ENCODE data around the gene TTLL12.

TTLL12 gene

GRCh38 chr22:43186272-43187170 is at the start of gene TTLL12:
TSS of gene TTLL12 (minus strand) at chr22:43187134. CDS start at chr22:43187069, 65 bp downstream.
- DNase-seq = no peak

GRCh38 chr22:43235445-43236409 is 48.8 kb upstream of the TTLL12 start:
- DNase-seq = no peak

- DNase-seq = no peak
These were observed 47.5 kb upstream of the TTLL12 start for GRCh38 chr22:43234264-43234988.

- DNase-seq = no peak
These were observed 46.6 kb upstream of the TTLL12 start for GRCh38 chr22:43233529-43233928.

GRCh38 chr22:43232445-43232844 is 45.5 kb upstream of the TTLL12 start:
- no peak for DNase-seq

GRCh38 chr22:43231724-43232034 is 44.7 kb upstream of the TTLL12 start:
- no peak for DNase-seq

DNA sequence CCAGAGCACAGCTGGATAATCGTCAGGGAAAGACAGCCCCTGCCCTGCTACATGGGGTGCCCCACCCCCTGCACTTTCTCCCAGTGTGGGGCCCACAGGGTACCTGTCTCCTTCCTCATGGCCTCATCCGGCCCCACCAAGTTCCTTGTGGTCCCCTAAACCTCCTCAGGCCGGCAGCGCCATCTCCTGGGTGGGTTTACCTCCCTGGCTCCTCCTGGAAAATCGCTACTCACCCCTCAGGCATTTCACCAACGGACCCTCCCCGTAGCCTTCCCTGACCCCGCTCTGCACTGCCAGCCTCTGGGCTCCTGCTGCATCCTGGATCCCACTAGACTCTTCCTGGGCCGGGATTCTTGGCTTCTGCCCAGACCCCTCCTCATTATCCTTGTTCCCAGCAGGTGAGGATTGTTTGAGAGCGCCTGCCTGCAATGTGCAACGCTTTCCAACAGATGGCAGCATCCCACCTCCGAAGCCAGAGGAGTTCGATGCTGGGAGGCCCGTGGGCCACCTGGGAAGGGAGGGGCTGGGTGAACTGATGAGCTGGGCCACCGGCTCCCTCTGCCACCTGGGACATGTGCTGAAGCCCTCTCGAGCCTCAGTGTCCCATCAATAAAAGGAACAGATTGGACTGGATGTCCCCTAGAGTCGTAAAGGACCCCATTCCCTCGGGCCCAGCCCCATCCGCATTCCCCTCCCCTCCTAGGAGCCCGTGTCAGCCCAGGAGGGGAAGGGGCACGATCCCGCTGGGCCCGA is 44.2 kb upstream of the TTLL12 start:
- DNase-seq = no peak

GRCh38 chr22:43230571-43230970 is 43.6 kb upstream of the TTLL12 start:
- DNase-seq = no peak

DNA sequence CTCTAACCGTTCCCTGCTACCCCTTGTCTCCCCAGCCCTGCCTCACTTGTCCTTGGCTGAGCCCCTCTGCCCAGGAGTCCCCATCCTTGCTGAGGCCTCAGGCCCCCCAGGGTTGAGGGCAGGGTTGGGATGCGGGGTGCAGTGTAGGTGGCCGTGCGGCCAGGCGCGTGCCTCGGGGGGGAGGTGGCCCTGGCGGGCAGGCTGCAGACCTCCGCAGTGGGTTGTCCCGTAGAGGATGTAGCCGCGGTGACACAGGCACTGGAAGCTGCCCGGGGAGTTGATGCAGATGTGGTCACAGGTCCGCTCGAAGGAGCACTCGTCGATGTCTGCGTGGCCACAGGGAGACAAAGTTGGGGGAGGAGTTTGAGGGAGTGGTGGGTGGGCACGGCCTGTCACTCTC is 41.9 kb upstream of the TTLL12 start:
- no peak for DNase-seq

DNA sequence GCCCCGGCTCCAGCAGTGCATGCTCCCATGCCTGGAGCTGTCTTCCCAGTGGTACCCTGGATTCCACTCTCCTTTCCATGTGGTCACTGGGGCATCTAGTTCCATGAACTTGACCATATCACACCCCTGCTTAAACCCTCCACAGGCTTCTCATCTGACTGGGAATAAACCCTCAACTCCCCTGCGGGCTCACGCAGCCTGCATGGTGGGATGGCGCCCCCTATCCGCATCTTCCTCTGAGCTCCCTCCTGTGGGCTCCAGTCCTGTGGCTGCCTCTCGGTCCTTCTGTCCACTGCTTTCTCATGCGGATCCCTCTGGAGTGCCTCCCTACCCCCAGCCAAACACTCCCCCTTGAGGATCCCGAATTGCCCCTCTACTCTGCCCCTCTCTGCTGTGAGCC is 41.4 kb upstream of the TTLL12 start:
- DNase-seq = no peak

- DNase-seq = no peak
These were observed 40.3 kb upstream of the TTLL12 start for GRCh38 chr22:43227239-43227630.

DNA sequence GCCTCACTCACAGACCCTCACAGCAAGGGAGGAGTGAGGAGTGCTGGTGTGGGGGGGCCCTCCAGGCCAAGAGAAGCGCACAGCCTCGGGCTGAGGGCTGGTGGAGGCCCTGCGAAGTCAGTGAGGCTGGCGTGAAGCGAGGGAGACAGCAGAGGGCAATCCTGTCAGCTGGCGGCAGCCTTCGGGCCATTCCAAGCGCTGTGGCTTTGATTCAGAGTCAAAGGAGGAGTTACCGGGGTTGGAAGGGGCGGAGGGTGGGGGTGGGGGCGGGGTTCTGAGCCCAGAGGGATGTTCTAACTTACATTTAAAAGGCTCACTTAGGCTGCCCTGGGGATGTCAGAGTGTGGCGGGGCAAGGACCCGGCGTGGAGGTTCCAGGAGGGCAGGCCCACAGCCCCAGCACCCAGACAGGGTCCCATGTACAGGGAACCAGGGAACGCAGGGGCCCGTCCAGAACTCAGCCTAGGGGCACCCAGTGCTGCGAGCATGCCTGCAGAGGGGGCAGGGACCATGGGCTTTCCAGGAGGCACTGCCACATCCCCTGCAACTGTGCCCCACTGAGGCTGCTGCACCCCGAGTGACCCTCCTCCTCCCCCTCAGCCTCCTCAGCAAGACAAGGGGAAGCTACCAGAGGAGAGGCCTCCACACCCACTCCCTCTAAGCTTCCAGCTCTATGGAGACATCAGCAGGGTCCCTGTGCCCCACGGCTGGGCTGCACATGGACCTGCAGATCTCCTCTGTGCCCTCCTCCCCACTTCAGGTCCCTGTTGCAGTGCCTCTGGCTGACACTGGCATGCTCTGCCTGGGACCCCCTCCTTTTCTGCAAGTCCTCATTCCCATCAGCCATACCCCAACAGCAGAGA is 39.7 kb upstream of the TTLL12 start:
- no peak for DNase-seq

DNA sequence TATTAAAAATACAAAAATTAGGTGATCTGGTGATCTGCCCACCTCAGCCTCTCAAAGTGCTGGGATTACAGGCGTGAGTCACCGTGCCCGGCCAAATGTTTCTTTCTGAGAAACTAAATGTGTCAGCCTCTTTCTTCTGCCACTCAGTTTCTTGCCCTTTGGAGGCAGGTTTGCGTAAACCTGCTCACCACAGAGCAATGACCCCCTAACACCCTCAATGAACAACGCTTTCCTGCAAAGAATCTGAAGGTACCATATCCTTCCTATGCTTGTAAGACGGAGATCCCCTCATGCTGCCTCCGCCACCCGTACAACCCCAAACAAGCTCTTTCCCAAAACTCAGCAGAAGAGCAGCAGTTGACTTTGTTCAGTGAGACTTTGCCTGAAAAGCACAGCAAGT is 38.7 kb upstream of the TTLL12 start:
- DNase-seq = no peak

GRCh38 chr22:43222987-43223386 is 36.1 kb upstream of the TTLL12 start:
- DNase-seq = no peak

- DNase-seq = no peak
These were observed 35.3 kb upstream of the TTLL12 start for GRCh38 chr22:43222262-43222661.

- no peak for DNase-seq
These were observed 33.9 kb upstream of the TTLL12 start for GRCh38 chr22:43220625-43221380.

DNA sequence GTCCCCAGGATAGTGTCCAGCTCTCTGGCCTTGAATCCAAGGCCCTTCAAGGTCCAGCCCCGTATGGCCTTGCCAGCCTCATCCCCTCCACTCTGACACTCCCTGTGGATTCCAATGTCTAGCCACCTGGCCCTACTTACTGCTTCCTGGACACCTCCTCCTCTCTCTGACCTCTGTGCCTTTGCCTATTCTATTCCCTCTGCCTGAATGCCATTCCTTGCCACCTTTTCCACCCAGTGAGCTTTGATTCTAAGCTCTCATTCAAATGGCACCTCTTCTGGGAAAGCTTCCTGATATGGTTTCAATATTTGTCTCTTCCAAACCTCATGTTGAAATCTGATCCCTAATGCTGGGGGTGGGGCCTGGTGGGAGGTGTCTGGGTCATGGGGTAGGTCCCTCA is 31.9 kb upstream of the TTLL12 start:
- DNase-seq = no peak

DNA sequence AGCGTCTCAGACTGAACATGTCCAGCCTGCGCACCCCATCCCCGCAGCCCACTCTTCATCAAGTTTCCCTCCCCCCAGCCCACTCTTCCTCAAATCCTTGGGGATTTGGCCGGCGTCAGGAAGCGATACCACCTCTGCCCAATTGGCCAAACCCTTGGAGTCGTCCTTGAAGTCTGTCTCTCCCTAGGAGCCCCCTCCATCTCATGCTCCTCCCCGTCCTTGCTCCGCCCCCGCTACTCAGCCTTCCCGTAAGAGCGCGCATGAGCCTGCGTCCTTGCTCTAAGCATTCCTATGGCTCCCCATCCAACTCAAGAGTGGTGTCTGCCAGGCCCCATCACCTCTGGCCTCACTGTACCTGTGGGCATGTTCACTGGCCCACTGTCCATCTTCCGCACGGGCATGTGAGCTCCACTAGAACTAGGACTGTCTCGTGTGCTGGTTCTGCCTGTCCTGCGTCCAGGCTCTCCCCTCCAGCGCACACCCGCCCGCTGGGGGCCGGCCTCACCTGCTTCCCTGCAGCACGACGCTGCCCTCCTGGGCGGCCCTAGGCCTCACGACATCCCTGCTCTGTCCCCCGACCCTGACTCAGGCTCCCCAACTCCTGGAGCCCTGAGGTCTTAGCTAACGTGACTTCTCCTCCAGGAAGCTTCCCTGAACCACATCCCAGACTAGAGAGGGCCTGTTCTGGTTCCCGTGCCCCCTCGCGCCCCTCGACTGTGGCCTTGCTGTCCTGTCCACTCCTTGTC is 30.5 kb upstream of the TTLL12 start:
- DNase-seq = no peak

- DNase-seq = no peak
These were observed 29.8 kb upstream of the TTLL12 start for GRCh38 chr22:43216738-43217137.

- no peak for DNase-seq
These were observed 27.0 kb upstream of the TTLL12 start for GRCh38 chr22:43213962-43214361.
